Ectodermal cell (in vitro differentiated cells): ENCODE results near the gene FBLN1.

Experiments used
- H3K27ac ChIP-seq: 2 replicates; pipeline ENCODE4 v1.7.0; 2013; ENCODE audit warnings: mild to moderate bottlenecking, low read depth, low read length; ENCODE audit not compliant: insufficient read depth, poor library complexity, severe bottlenecking
- H3K27me3 ChIP-seq: 2 replicates; pipeline ENCODE4 v1.7.0; 2013; ENCODE audit warnings: mild to moderate bottlenecking, low read length; ENCODE audit not compliant: insufficient read depth, control insufficient read depth, poor library complexity, severe bottlenecking
- H3K36me3 ChIP-seq: one replicate; pipeline ENCODE4 v1.7.0; 2013; ENCODE audit warnings: low read length; ENCODE audit not compliant: control insufficient read depth, insufficient read depth
- H3K4me1 ChIP-seq: one replicate; pipeline ENCODE4 v1.7.0; 2013; ENCODE audit warnings: low read length; ENCODE audit not compliant: control insufficient read depth, insufficient read depth
- H3K4me3 ChIP-seq: 2 replicates; pipeline ENCODE4 v1.7.0; 2013; ENCODE audit warnings: low read depth, low read length, control low read depth; ENCODE audit not compliant: insufficient read depth
- H3K9me3 ChIP-seq: 2 replicates; pipeline ENCODE4 v1.7.0; 2013; ENCODE audit warnings: mild to moderate bottlenecking, low read length, moderate library complexity; ENCODE audit not compliant: control insufficient read depth
- WGBS, 2 experiments: methylation state at CpG; one replicate each; pipeline ENCODE4 v1.1.7; 2013; ENCODE audit warnings: missing lambda C conversion rate in 2 of 2; 5-methylcytosine and 5-hydroxymethylcytosine counted together

The FBLN1 gene

DNA sequence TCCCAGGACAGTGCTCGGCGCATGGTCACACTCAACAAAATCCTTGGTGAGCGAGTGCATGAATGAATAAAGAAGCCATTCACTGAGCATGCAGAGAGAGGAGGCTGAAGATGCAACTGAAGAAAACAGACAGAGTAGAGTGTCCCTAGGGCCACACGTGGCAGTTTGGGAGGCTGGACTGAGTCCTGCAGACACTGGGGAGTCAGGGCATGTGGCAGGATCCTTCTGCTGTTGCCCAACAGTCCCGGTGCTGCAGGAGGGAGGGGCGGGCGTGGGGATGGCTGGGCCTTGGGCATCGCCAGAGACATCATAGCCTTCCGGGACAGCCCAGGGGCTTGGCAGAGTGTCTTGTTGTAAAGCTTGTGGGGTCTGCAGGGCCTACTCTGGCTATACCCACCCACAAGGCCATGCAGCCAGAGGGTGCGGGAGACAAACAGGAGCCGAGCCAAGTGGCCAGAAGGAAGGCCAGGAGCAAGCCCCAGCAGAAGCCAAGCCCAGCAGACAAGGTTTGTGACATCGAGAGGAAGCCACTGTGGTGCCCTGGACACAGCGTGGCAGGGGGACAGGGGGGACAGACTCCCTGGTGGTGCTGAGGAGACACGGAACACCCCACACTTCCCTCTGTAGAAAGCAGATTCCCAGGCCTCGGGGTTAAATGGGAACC, 26.7 kb upstream of the FBLN1 start:
- Histone ChIP-seq H3K9me3 (no peaks in the 10 kb centered on the region), H3K36me3 (no peaks in the 10 kb centered on the region), H3K4me3 (no peak overlapping the region), H3K4me1 (peaks cover 7% of the 10 kb centered on the region), H3K27ac (no peak overlapping the region), H3K27me3 (peaks cover 4% of the 10 kb centered on the region)
- 91 to 93% methylated on average over 15 of the region's 15 CpGs for WGBS, 2 experiments

DNA sequence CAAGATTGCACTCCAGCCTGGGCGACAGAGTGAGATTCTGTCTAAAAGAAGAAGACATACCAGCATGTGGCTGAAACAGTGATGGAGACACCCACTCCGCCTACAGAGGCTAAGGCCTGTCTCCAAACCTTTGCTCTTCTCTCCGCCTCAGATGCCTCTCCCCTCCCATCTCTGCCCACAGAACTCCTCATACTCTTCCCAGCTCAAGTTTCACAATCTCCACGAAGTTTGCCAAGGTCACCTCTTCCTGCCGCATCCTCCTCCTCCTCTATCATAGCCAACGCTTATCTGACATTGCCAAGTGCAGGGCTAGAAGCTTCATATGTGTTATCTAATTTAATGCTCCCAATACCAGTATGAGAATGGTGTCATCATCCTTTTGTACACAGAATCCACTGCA, 25.9 kb upstream of the FBLN1 start:
- Histone ChIP-seq H3K4me3 (no peak overlapping the region), H3K4me1 (peaks cover 11% of the 10 kb centered on the region), H3K9me3 (no peaks in the 10 kb centered on the region), H3K27me3 (peaks cover 4% of the 10 kb centered on the region), H3K36me3 (no peaks in the 10 kb centered on the region), H3K27ac (no peak overlapping the region)
- 82 to 86% methylated on average over 5 to 6 of the region's 6 CpGs for WGBS, 2 experiments

DNA sequence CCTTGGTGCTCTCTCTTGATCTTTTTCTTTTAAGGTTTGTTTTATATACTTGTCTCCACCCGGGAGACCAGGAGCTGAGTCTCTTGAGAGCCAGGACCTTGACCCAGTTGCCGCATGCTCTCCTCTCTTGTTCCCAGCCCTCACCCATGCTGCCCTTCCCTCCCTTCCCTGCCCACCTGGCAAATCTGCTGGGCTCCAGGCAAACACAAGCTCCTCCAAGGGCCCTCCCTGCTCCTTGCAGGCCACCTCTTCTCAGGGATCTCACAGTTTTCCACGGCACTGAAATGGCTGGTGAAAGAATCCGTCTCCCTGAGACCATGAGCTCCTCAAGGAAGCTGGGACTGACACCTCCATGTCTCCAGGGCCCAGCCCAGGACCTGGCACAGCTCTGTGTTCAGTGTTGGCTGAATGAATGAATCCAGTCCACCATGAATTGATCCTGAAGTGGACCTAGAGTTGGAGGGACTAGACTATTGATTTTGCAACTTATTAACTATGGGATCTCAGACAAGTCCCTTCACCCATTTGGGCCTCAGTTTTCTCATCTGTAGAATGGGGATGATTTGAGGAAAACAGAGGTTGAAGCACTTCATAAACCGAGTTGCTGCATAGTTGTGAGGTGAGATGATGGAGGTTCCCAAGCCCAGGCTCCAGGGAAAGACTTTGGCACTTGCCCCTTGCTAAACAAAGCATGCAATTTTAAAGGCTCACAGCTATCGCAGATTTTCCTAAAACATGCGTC, 25.1 kb upstream of the FBLN1 start:
- peaks cover 4% of the 10 kb centered on the region for H3K27me3 ChIP-seq
- WGBS, 2 experiments = 93 to 97% methylated on average over 7 of the region's 7 CpGs

DNA sequence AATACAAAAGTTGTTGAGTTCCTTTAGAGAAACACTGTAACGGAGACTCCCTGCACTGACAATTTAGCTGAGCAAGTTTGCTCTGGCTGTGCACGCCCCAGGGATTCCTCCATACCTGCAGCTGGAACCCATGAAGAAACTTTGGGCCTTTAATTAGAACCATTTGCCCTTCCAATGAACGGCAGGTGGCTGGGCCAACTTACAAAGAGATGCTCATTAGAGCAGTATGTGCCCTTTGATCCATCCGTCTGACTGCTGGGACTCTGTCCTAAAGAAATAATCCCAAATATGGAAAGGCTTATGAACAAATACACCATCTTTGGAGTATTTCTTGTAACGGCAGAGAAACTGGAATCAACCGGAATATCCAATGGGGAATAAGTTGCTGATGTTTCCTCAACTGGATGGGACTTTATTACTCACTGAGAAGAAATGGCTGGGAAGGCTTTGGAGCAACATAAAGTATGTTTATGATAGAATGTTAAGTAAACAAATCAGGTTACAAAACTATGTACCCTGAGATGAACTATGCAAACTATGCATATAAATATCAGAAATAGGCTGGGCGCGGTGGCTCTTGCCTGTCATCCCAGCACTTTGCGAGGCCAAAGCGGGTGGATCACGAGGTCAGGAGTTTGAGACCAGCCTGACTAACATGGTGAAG, 24.4 kb upstream of the FBLN1 start:
- 80 to 83% methylated on average over 11 of the region's 11 CpGs for WGBS, 2 experiments
- Histone ChIP-seq H3K9me3 (no peaks in the 10 kb centered on the region), H3K4me1 (peaks cover 14% of the 10 kb centered on the region), H3K36me3 (no peaks in the 10 kb centered on the region), H3K27me3 (peaks cover 4% of the 10 kb centered on the region), H3K4me3 (no peak overlapping the region), H3K27ac (no peak overlapping the region)

More for the DNA sequence above, 25.1 kb upstream of the FBLN1 start:
- Histone ChIP-seq H3K36me3 (no peaks in the 10 kb centered on the region), H3K4me3 (no peak overlapping the region), H3K4me1 (peaks cover 14% of the 10 kb centered on the region), H3K9me3 (no peaks in the 10 kb centered on the region), H3K27ac (no peak overlapping the region)

DNA sequence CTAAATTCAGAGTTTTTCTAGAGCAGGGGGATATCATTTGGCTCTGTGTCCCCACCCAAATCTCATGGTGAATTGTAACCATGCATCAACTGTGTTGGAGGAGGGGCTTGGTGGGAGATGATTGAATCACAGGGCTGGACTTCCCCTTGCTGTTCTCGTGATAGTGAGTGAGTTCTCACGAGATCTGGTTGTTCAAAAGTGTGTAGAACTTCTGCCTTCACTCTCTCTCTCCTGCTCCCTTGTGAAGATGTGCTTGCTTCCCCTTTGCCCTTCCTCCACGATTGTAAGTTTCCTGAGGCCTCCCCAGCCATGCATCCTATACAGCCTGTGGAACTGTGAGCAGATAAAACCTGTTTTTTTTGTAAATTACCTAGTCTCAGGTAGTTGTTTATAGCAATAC, 22.0 kb upstream of the FBLN1 start:
- no peak overlapping the region for H3K4me3 ChIP-seq
- H3K9me3 ChIP-seq = no peaks in the 10 kb centered on the region
- H3K27ac ChIP-seq = no peak overlapping the region
- H3K27me3 ChIP-seq = peaks cover under 1% of the 10 kb centered on the region
- peaks cover 8% of the 10 kb centered on the region for H3K4me1 ChIP-seq
- H3K36me3 ChIP-seq = no peaks in the 10 kb centered on the region
- 96 to 97% methylated on average over 3 of the region's 3 CpGs for WGBS, 2 experiments

DNA sequence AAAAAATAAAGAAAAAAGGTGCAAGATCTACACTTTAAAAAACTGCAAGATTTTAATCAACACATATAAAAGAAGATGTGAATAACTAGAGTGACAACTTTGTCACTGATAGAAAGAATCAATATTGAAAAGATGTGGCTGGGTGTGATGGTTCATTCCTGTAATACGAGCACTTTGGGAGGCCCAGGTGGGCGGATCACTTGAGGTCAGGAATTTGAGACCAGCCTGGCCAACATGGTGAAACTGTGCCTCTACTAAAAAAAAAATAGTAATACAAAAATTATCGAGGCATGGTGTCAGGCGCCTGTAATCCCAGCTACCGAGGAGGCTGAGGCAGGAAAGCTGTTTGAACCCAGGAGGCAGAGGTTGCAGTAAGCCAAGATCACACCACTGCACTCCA, 21.0 kb upstream of the FBLN1 start:
- no peaks in the 10 kb centered on the region for H3K36me3 ChIP-seq
- H3K9me3 ChIP-seq = no peaks in the 10 kb centered on the region
- H3K27me3 ChIP-seq = no peaks in the 10 kb centered on the region
- WGBS, 2 experiments = 87 to 90% methylated on average over 5 of the region's 5 CpGs
- no peak overlapping the region for H3K4me3 ChIP-seq
- peaks cover 8% of the 10 kb centered on the region for H3K4me1 ChIP-seq
- no peak overlapping the region for H3K27ac ChIP-seq

DNA sequence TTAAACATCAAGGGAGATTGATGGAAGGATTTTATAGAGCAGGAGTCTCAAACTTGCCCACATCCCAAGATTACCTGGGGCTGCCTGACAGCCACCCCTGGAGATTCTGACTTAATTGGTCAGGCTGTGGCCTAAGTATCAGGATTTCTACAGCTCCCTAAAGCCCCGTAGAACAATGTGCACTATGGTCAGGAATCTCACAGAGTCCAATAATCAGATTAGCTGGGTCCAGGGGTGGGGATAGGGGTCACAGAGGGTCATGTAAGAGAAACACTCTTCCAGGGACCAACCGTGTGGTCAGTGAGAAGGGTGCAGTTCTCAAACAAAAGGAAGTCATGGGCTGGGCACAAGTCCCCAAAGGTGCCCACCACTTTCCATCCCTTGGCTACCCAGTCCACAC, 20.5 kb upstream of the FBLN1 start:
- no peak overlapping the region for H3K4me3 ChIP-seq

DNA sequence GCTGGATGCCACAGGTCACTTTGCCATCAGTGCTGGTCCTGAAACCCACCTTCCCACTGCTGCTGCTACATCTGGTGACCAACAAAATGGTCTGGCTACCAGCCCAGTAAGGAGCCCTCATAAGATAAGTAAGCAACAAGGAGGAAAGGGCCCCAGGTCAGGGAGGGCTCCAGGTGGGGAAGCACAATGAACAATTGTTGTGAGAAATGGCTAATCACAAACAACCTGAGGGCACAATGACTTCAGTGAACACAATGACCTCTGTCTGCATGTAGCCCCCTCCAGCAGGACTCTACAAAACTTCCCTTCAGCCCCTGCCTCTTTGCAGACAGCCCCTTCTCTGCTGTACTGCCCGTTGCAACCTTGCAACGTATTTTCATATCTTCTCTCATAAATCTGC, 19.4 kb upstream of the FBLN1 start:
- H3K4me3 ChIP-seq = no peak overlapping the region
- WGBS, 2 experiments = 93 to 94% methylated on average over 2 of the region's 2 CpGs
- no peak overlapping the region for H3K27ac ChIP-seq

More for the DNA sequence above, 20.5 kb upstream of the FBLN1 start:
- Histone ChIP-seq H3K27me3 (no peaks in the 10 kb centered on the region), H3K27ac (no peak overlapping the region), H3K4me1 (peaks cover 8% of the 10 kb centered on the region), H3K9me3 (no peaks in the 10 kb centered on the region), H3K36me3 (no peaks in the 10 kb centered on the region)
- WGBS, 2 experiments = 58 to 61% methylated on average over 2 of the region's 2 CpGs

DNA sequence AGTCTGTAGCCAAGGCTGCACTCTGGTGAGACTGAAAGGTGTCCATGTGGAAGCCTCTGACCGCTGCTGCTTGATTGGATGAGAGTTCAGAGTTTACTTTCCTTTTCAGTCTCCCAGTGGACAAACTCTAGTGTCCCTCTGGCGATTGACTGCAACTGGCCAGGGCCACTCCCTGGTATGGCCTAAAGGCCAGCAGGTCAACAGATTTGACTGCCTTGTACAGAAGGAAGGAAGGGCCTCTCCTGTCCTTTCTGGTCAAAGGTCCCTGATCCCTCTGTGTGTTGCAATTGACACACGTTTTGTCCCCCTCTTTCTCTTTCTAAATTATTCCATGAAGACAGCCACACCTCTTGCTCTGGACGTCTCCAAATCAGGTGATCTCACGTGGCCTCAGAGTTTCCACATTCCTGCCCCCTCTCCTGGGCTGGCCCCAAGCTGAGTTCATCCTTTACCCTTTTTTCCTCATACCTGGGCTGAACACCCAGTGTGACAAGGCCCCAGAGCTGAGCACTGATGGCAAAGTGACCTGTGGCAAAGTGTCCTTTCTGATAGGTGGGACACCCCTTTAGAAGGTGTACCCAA, 18.7 kb upstream of the FBLN1 start:
- H3K27me3 ChIP-seq = no peaks in the 10 kb centered on the region
- peaks cover 8% of the 10 kb centered on the region for H3K4me1 ChIP-seq
- no peak overlapping the region for H3K27ac ChIP-seq
- 88% methylated on average over 5 of the region's 5 CpGs for WGBS, 2 experiments
- no peaks in the 10 kb centered on the region for H3K36me3 ChIP-seq
- H3K9me3 ChIP-seq = no peaks in the 10 kb centered on the region
- no peak overlapping the region for H3K4me3 ChIP-seq

More for the DNA sequence above, 19.4 kb upstream of the FBLN1 start:
- H3K27me3 ChIP-seq = no peaks in the 10 kb centered on the region
- H3K4me1 ChIP-seq = peaks cover 8% of the 10 kb centered on the region
- no peaks in the 10 kb centered on the region for H3K36me3 ChIP-seq
- no peaks in the 10 kb centered on the region for H3K9me3 ChIP-seq

DNA sequence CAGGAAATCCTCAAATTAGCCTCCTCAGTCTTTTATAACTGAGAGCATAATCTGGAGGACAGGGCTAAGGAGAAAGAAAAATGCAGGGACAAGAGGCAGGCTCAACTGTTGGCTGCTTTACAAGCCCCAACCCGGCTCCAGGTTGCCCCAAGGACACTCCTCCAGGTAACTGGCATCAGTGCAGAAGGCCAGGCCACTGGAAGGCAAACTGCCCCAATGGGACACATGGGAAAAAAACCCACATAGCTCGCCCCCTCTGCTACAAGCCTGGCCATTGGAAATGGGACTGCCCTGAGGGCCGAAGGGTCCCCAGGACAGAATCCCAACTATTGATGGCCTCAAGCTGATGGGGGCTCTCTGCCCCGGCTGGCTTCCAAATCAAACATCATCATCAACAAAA, 17.9 kb upstream of the FBLN1 start:
- 90 to 96% methylated on average over 4 of the region's 4 CpGs for whole genome bisulfite sequencing, 2 experiments
- Histone ChIP-seq H3K36me3 (no peaks in the 10 kb centered on the region), H3K9me3 (no peaks in the 10 kb centered on the region), H3K27me3 (no peaks in the 10 kb centered on the region), H3K4me1 (peaks cover 8% of the 10 kb centered on the region), H3K4me3 (no peak overlapping the region), H3K27ac (no peak overlapping the region)
